Large intestine (tissue), 3 donors: ENCODE data around the gene SUGP2. TPM values are rescaled to one million over a fixed set of nuclear protein-coding genes. Genes with fewer than 3 reads are reported as not detected.

Source experiments
- DNase-seq, 2 donors: peaks; one replicate each; pipeline versions ENCODE4 v3.0.0 to v3.0.0-alpha.2; 2013
- H3K27ac ChIP-seq: one replicate; pipeline ENCODE4 v1.5.1; 2013; ENCODE audit warnings: low read length
- H3K27me3 ChIP-seq: 2 replicates; pipeline ENCODE4 v1.6.1; 2013; ENCODE audit warnings: low read length; ENCODE audit not compliant: control insufficient read depth, insufficient read depth
- H3K36me3 ChIP-seq: 2 replicates; pipeline ENCODE4 v1.6.1; 2013; ENCODE audit warnings: low read length; ENCODE audit not compliant: control insufficient read depth, insufficient read depth
- H3K4me1 ChIP-seq: one replicate; pipeline ENCODE4 v1.6.1; 2013; ENCODE audit warnings: low read length; ENCODE audit not compliant: control insufficient read depth, insufficient read depth
- H3K4me3 ChIP-seq: one replicate; pipeline ENCODE4 v1.5.1; 2013; ENCODE audit warnings: low read length
- H3K9me3 ChIP-seq: one replicate; pipeline ENCODE4 v1.6.1; 2013; ENCODE audit warnings: mild to moderate bottlenecking, low read depth, low read length, moderate library complexity; ENCODE audit not compliant: control insufficient read depth
- WGBS: methylation state at CpG from one replicate; pipeline ENCODE4 v1.1.5; 2013; ENCODE audit warnings: low lambda C conversion rate; ENCODE audit not compliant: insufficient coverage; 5-methylcytosine and 5-hydroxymethylcytosine counted together
- polyA plus RNA-seq: library from polyadenylated mRNA; unstranded; fragments of 120-200 nt; gene quantifications from one replicate; pipeline ENCODE4 v1.2.1, GENCODE V29; 2013

Gene SUGP2
- polyA plus RNA-seq, 1 donor: 90.0 TPM

DNA sequence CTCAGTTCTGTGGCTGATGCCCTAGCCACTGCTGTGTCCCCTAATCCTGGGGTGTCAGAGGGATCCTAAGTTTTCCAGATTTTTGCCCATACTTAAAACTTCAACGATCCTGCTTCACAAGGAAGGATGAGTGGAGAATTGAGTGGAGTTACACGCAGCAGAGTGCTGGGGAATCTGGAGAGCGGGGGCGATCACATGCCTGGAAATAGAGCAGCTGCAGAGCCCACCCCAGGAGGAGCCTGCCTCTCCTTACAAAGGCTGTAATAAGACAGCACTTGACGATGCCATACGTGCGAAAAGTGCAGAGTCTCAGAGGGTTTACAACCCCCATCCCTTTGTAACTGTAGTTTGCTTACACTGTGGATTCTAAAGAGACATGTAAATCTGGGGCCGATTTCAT is 40.6 kb downstream of the SUGP2 start:
- H3K27me3 ChIP-seq: no peaks in the 10 kb centered on the region
- DNase-seq: no peak
- H3K27ac ChIP-seq: no peak overlapping the region
- H3K9me3 ChIP-seq: no peaks in the 10 kb centered on the region
- peaks cover 52% of the 10 kb centered on the region for H3K36me3 ChIP-seq
- H3K4me3 ChIP-seq: no peak overlapping the region
- WGBS: no CpG with 5 or more reads among the region's 8 CpGs
- peaks cover 4% of the 10 kb centered on the region for H3K4me1 ChIP-seq

GRCh38 chr19:18991468-18991867 is 41.8 kb downstream of the SUGP2 start:
- Histone ChIP-seq H3K4me1 (peaks cover 7% of the 10 kb centered on the region), H3K36me3 (peaks cover 45% of the 10 kb centered on the region), H3K4me3 (no peak overlapping the region), H3K9me3 (no peaks in the 10 kb centered on the region), H3K27me3 (peaks cover 3% of the 10 kb centered on the region), H3K27ac (no peak overlapping the region)
- DNase-seq: no peak
- no CpG with 5 or more reads among the region's 14 CpGs for WGBS

GRCh38 chr19:18991006-18991405 is 42.3 kb downstream of the SUGP2 start:
- Histone ChIP-seq H3K27me3 (peaks cover 3% of the 10 kb centered on the region), H3K4me1 (peaks cover 7% of the 10 kb centered on the region), H3K36me3 (peaks cover 45% of the 10 kb centered on the region), H3K27ac (no peak overlapping the region), H3K9me3 (no peaks in the 10 kb centered on the region), H3K4me3 (no peak overlapping the region)
- WGBS: no CpG with 5 or more reads among the region's 16 CpGs
- no peak for DNase-seq

GRCh38 chr19:18990128-18990708 is 43.1 kb downstream of the SUGP2 start:
- Histone ChIP-seq H3K36me3 (peaks cover 40% of the 10 kb centered on the region), H3K27me3 (peaks cover 3% of the 10 kb centered on the region), H3K4me3 (no peak overlapping the region), H3K4me1 (peaks cover 2% of the 10 kb centered on the region), H3K9me3 (no peaks in the 10 kb centered on the region), H3K27ac (no peak overlapping the region)
- WGBS: no CpG with 5 or more reads among the region's 5 CpGs
- no peak for DNase-seq

- H3K36me3 ChIP-seq: peaks cover 35% of the 10 kb centered on the region
- 90% methylated on average over 2 of the region's 10 CpGs for WGBS
- no peaks in the 10 kb centered on the region for H3K9me3 ChIP-seq
- DNase-seq: no peak
- peaks cover 3% of the 10 kb centered on the region for H3K27me3 ChIP-seq
- no peak overlapping the region for H3K27ac ChIP-seq
- H3K4me1 ChIP-seq: peaks cover 2% of the 10 kb centered on the region
- no peak overlapping the region for H3K4me3 ChIP-seq
Measured at GRCh38 chr19:18989316-18989715, 44.0 kb downstream of the SUGP2 start.

DNA sequence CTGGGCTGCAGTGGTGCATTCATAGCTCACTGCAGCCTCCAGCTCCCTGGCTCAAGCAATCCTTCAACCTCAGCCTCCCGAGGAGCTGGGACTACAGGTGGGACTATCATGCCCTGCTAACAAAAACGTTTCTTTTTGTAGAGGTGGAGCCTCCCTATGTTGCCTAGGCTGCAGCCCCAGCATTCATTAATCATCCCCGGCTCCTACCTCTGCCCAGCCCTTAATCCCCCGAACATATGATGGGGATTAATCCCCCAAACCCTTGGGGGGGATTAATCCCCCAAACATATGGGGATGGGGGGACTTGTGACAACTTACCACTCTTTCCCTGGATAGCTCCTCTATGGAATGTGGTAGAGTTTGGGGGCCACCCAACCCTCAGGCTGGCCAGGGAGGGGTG is 45.9 kb downstream of the SUGP2 start:
- no peak overlapping the region for H3K27ac ChIP-seq
- H3K36me3 ChIP-seq: peaks cover 16% of the 10 kb centered on the region
- no peak overlapping the region for H3K4me3 ChIP-seq
- H3K9me3 ChIP-seq: no peaks in the 10 kb centered on the region
- WGBS: no CpG with 5 or more reads among the region's 4 CpGs
- no peak for DNase-seq
- peaks cover 2% of the 10 kb centered on the region for H3K4me1 ChIP-seq
- H3K27me3 ChIP-seq: peaks cover 5% of the 10 kb centered on the region

GRCh38 chr19:18985257-18985656 is 48.1 kb downstream of the SUGP2 start:
- DNase-seq: no peak
- peaks cover 2% of the 10 kb centered on the region for H3K4me1 ChIP-seq
- H3K27ac ChIP-seq: no peak overlapping the region
- H3K9me3 ChIP-seq: no peaks in the 10 kb centered on the region
- peaks cover 6% of the 10 kb centered on the region for H3K27me3 ChIP-seq
- WGBS: 73% methylated on average over 2 of the region's 7 CpGs
- H3K4me3 ChIP-seq: no peak overlapping the region
- H3K36me3 ChIP-seq: peaks cover 2% of the 10 kb centered on the region

GRCh38 chr19:18984251-18984650 is 49.1 kb downstream of the SUGP2 start:
- Histone ChIP-seq H3K27ac (no peak overlapping the region), H3K36me3 (no peaks in the 10 kb centered on the region), H3K9me3 (no peaks in the 10 kb centered on the region), H3K27me3 (peaks cover 6% of the 10 kb centered on the region), H3K4me1 (peaks cover 2% of the 10 kb centered on the region), H3K4me3 (no peak overlapping the region)
- DNase-seq: no peak
- WGBS: no CpG with 5 or more reads among the region's 3 CpGs

- Histone ChIP-seq H3K36me3 (no peaks in the 10 kb centered on the region), H3K4me3 (no peak overlapping the region), H3K27me3 (peaks cover 6% of the 10 kb centered on the region), H3K27ac (no peak overlapping the region), H3K4me1 (peaks cover 2% of the 10 kb centered on the region), H3K9me3 (no peaks in the 10 kb centered on the region)
- DNase-seq: no peak
- WGBS: no CpG with 5 or more reads among the region's 2 CpGs
Measured at GRCh38 chr19:18982669-18983068, 50.6 kb downstream of the SUGP2 start.

GRCh38 chr19:18980432-18981020 is 52.8 kb downstream of the SUGP2 start:
- Histone ChIP-seq H3K27me3 (peaks cover 3% of the 10 kb centered on the region), H3K36me3 (no peaks in the 10 kb centered on the region), H3K4me3 (no peak overlapping the region), H3K9me3 (no peaks in the 10 kb centered on the region), H3K27ac (no peak overlapping the region), H3K4me1 (no peaks in the 10 kb centered on the region)
- no peak for DNase-seq
- no CpG with 5 or more reads among the region's 7 CpGs for WGBS

- Histone ChIP-seq H3K9me3 (no peaks in the 10 kb centered on the region), H3K27ac (no peak overlapping the region), H3K27me3 (peaks cover 3% of the 10 kb centered on the region), H3K4me1 (no peaks in the 10 kb centered on the region), H3K4me3 (no peak overlapping the region), H3K36me3 (no peaks in the 10 kb centered on the region)
- whole genome bisulfite sequencing: no CpG with 5 or more reads among the region's 7 CpGs
- DNase-seq: no peak
Measured at GRCh38 chr19:18978616-18979015, 54.7 kb downstream of the SUGP2 start.
